Middle frontal gyrus (tissue), 1 donor: ENCODE measurements around the gene OR52H1.

Source experiments
- DNase-seq: peaks from one replicate; pipeline ENCODE4 v3.0.0-alpha.2; 2015; ENCODE audit warnings: low spot score; ENCODE audit errors: extremely low spot score

Gene OR52H1

GRCh38 chr11:5534046-5534445, 14.3 kb downstream of the OR52H1 start:
- DNase-seq: no peak

DNA sequence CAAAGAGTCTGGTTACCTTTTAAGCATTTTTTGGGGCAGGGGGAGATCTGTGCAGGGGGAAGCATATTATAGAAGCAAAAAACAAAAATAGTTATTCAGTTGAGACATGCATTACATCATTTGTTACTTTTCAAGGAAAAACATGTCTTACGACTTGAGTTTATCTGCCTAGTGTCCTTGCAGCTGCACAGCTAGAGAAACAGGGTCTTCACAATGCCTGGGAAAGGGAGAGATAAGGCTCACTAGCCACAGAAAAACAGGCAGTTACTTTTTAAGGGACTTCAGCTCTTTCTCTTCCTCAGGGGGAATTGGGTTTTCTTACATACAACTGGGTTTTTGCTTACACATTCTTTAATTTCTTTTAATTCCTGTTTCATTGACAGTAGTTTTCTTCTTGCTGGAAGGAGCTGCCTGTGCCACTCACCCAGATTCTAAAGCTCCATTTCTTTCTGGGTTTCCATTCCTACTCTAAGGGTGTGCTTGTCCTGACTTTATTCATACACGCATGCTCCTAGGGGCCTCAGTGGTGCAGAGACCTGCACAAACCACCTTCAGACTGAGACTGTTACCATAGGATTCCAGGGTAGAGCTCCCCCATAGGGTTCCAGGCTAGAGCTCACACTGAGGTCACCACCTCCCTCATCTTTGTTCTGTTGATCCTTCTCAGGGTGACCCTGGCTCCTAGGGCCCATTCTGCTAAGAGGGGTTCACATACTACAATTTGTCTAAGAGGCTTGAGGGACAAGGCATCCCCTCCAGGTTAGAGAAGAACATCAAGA, 17.1 kb downstream of the OR52H1 start:
- DNase-seq: no peak

GRCh38 chr11:5528495-5528894, 19.8 kb downstream of the OR52H1 start:
- no peak for DNase-seq

DNA sequence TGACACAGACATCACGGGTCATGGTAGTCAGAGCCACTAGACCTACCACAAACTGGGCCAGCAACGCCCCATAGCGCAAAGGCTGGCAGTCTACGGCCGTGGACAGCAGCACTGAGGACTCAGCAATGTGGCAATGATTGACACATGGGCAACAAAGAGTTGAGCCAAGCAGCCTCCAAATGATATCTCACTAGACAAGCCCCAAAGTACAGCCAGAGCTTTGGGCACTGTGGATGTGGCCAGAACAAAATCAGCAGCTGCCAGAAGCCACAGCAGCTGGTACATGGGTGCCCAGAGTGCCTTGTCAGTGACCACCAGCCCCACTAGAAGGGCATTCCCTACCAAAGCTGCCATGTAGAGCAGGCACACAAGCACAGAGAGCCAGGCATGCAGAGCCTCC, 20.6 kb downstream of the OR52H1 start:
- no peak for DNase-seq

GRCh38 chr11:5524756-5525155, 23.6 kb downstream of the OR52H1 start:
- no peak for DNase-seq

- DNase-seq: no peak
These were observed 26.0 kb downstream of the OR52H1 start for GRCh38 chr11:5522308-5522707.

GRCh38 chr11:5521540-5521939, 26.8 kb downstream of the OR52H1 start:
- no peak for DNase-seq

- no peak for DNase-seq
These were observed 31.7 kb downstream of the OR52H1 start, which contains the start of gene UBQLNL for GRCh38 chr11:5516599-5516998. TSS of gene UBQLNL (minus strand) at chr11:5516699. CDS start at chr11:5516441, 258 bp downstream.

DNA sequence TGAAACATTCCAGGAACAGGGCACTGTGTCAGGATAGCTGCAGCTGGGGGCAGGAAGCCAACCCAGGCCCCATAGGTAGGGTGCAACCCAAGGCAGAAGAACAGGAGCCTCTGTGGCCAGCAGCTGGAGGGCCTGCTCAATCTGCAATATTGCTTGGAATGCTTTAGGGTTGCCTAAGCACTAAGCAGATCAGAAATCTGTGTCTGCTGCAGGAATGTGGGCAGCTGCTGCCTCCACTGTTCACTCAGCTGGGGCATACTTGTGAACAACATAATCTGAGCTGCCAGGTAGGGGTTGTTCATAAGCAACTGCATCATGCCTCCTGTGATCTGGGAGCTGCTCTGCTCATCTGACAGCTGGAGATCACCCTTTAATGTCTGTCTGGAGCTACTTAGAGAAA, 33.5 kb downstream of the OR52H1 start:
- peak; percentile 11 for DNase-seq

GRCh38 chr11:5509803-5510202, 38.5 kb downstream of the OR52H1 start, which contains the start of gene UBQLN3:
TSS of gene UBQLN3 (minus strand) at chr11:5509957. CDS start at chr11:5509558, 399 bp downstream.
- no peak for DNase-seq

GRCh38 chr11:5508605-5509004, 39.7 kb downstream of the OR52H1 start:
- no peak for DNase-seq

- no peak for DNase-seq
These were observed 40.4 kb downstream of the OR52H1 start for GRCh38 chr11:5507933-5508305.

GRCh38 chr11:5507177-5507932, 41.0 kb downstream of the OR52H1 start:
- no peak for DNase-seq

DNA sequence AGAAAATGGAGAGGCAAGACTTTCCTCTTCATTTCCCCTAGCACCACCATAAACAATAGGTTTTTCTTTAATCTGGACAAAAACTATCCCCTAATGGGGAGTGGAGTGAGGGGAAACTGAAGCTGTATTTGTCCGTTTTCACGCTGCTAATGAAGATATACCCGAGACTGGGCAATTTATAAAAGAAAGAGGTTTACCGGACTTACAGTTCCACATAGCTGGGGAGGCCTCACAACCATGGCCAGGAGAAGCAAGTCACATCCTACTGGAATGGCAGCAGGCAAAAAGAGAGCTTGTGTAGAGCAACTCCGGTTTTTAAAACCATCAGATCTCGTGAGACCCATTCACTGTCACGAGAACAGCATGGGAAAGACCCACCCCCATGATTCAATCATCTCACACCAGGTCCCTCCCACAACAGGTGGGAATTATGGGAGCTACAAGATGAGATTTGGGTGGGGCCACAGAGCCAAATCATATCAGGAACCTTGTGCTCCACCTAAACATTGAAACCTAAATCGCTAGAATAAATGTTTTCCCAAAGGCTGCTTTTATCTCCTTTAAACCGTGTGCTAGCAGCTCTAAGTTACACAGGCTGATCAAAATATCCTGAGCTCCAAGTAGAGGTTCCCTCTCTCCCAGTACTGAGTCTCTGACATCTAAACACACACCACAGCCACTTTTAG, 42.8 kb downstream of the OR52H1 start:
- no peak for DNase-seq

- no peak for DNase-seq
These were observed 43.9 kb downstream of the OR52H1 start for GRCh38 chr11:5504403-5504921.

GRCh38 chr11:5500393-5500801, 47.9 kb downstream of the OR52H1 start:
- DNase-seq: no peak

GRCh38 chr11:5499671-5500070, 48.7 kb downstream of the OR52H1 start:
- no peak for DNase-seq
